Measurements from ENCODE around the gene OXSR1. TPM values are rescaled to one million over a fixed set of nuclear protein-coding genes. Genes with fewer than 3 reads are reported as not detected.
"Not testable (repeated sequence)": the region's sequence is repeated elsewhere in the genome, so short reads cannot be mapped to it uniquely, and the experiment has no call there.

Gene OXSR1
- total RNA-seq, 4 donors from 2014 or later: 28.8 to 48.2 (median 37.6) TPM

DNA sequence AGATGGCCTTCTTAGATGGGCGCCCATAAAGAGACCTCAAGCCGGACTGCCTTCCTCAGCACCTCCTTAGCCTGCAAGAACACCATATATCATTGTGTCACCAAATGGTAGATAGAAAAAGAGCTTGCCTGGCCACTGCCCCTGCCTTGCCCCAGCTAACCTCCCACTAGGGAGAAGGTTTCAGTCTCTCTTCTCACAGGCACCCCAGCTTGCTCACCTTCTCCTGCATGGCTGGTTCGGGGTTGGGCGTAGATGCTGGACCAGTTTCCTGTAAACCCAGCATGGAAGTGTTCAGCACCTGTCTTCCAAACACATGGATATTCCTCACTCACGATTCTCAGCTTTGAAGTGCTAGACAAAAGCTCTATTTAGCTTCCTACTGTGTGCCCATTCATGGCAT is 113.5 kb downstream of the OXSR1 start:
- no peaks in the 10 kb centered on the region for H3K27me3 ChIP-seq

GRCh38 chr3:38281895-38282686 is 116.8 kb downstream of the OXSR1 start, which contains the start of gene SLC22A14:
SLC22A14 (plus strand) TSS chr3:38282294; CDS start chr3:38306027, 23,733 bp downstream.
- 75 to 82% methylated on average over 3 to 12 of the region's 14 CpGs for WGBS, 2 donors
- no peak within 1 kb of the TSS for H3K27ac ChIP-seq

More for the DNA sequence above, 113.5 kb downstream of the OXSR1 start:
- Histone ChIP-seq H3K36me3 (peaks cover 0 to 43% (median 0%) of the 10 kb centered on the region in 3 donors), H3K27ac (no peak overlapping the region), H3K4me3 (no peak overlapping the region), H3K4me1 (peaks cover 0 to 7% (median 0%) of the 10 kb centered on the region in 3 donors), H3K9me3 (no peaks in the 10 kb centered on the region)
- intact Hi-C loops (cut with DNase I): no loop called here
- TF ChIP-seq POLR2A (IDR thresholded peaks at IDR 0.05): no peak
- TF ChIP-seq, protein P1, sequence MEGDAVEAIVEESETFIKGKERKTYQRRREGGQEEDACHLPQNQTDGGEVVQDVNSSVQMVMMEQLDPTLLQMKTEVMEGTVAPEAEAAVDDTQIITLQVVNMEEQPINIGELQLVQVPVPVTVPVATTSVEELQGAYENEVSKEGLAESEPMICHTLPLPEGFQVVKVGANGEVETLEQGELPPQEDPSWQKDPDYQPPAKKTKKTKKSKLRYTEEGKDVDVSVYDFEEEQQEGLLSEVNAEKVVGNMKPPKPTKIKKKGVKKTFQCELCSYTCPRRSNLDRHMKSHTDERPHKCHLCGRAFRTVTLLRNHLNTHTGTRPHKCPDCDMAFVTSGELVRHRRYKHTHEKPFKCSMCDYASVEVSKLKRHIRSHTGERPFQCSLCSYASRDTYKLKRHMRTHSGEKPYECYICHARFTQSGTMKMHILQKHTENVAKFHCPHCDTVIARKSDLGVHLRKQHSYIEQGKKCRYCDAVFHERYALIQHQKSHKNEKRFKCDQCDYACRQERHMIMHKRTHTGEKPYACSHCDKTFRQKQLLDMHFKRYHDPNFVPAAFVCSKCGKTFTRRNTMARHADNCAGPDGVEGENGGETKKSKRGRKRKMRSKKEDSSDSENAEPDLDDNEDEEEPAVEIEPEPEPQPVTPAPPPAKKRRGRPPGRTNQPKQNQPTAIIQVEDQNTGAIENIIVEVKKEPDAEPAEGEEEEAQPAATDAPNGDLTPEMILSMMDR (IDR thresholded peaks at IDR 0.05): no peak
- no peak for DNase-seq
- WGBS, 2 donors: 87 to 97% methylated on average over 5 of the region's 5 CpGs

DNA sequence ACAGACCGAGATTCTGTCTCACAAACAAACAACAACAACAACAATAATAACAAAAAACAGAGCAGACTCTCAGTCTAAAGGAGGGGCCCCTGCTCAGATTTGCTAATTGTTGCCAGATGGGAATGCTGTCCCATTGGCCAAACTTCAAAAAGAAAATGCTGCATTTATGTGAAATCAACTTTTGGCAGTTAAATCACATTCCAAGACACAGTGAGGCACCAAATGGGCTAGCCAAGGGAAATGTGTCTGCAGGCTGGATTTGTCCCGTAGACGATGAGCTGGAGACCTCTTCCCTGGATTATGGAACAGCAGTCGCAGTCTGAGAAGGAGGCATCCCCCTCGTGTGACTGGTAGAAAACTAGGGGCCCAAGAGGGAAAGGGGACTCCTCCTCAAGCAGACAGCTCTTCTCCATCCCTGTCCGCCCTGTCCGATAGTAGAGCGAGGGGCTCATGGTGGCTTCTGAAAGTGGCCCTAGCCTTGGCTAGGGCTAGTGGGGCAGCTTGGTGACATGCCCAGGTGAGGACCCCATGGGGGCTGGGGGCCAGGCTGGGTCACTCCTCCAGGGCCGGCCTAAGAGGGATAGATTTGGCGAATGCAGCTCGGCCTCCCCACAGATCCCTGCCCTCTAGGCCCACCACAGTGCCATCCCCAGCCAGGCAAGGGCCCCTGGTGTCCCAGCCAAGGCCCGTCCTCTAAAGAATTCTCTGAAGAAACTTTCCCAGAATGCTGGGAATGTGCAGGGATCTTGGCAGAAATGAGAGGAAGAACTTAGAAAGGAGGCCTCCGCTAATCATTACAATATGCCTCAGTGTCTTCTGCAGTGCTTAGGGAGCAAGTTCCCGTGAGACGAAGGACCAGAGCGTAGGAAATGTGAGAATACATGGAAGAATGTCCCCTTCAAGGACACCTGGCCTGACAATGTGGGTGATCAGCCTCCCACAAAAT is 118.7 kb downstream of the OXSR1 start:
- DNase-seq: no peak
- WGBS, 2 donors: 77% methylated on average over 10 to 12 of the region's 16 CpGs
- Histone ChIP-seq H3K9me3 (no peaks in the 10 kb centered on the region), H3K27ac (no peak overlapping the region), H3K4me3 (no peak overlapping the region), H3K36me3 (no peaks in the 10 kb centered on the region), H3K27me3 (no peaks in the 10 kb centered on the region), H3K4me1 (peaks cover 0 to 7% (median 0%) of the 10 kb centered on the region in 3 donors)
- intact Hi-C loops (cut with DNase I): no loop called here
- no peak for TF ChIP-seq POLR2A (IDR thresholded peaks at IDR 0.05)
- TF ChIP-seq, protein P1 (IDR thresholded peaks at IDR 0.05): no peak

More at GRCh38 chr3:38281895-38282686, 116.8 kb downstream of the OXSR1 start, which contains the start of gene SLC22A14:
- peaks cover 0 to 7% (median 0%) of the 10 kb centered on the region in 3 donors for H3K4me1 ChIP-seq
- no peaks in the 10 kb centered on the region for H3K27me3 ChIP-seq
- DNase-seq: no peak
- no peak within 1 kb of the TSS for H3K4me3 ChIP-seq
- peaks cover 0 to 11% (median 0%) of the 10 kb centered on the region in 3 donors for H3K36me3 ChIP-seq
- intact Hi-C loops (cut with DNase I): no loop called here
- no peaks in the 10 kb centered on the region for H3K9me3 ChIP-seq
- TF ChIP-seq, protein P1 (IDR thresholded peaks at IDR 0.05): no peak
- TF ChIP-seq POLR2A (IDR thresholded peaks at IDR 0.05): no peak

GRCh38 chr3:38284756-38285150 is 119.4 kb downstream of the OXSR1 start:
- intact Hi-C loops (cut with DNase I): no loop called here
- WGBS, 2 donors: 82 to 90% methylated on average over 6 of the region's 6 CpGs
- no peaks in the 10 kb centered on the region for H3K9me3 ChIP-seq
- H3K27ac ChIP-seq: no peak overlapping the region
- H3K4me1 ChIP-seq: peaks cover 0 to 7% (median 0%) of the 10 kb centered on the region in 3 donors
- no peak for TF ChIP-seq POLR2A (IDR thresholded peaks at IDR 0.05)
- TF ChIP-seq, protein P1 (IDR thresholded peaks at IDR 0.05): no peak
- H3K36me3 ChIP-seq: no peaks in the 10 kb centered on the region
- DNase-seq: no peak
- H3K27me3 ChIP-seq: no peaks in the 10 kb centered on the region
- H3K4me3 ChIP-seq: no peak overlapping the region

DNA sequence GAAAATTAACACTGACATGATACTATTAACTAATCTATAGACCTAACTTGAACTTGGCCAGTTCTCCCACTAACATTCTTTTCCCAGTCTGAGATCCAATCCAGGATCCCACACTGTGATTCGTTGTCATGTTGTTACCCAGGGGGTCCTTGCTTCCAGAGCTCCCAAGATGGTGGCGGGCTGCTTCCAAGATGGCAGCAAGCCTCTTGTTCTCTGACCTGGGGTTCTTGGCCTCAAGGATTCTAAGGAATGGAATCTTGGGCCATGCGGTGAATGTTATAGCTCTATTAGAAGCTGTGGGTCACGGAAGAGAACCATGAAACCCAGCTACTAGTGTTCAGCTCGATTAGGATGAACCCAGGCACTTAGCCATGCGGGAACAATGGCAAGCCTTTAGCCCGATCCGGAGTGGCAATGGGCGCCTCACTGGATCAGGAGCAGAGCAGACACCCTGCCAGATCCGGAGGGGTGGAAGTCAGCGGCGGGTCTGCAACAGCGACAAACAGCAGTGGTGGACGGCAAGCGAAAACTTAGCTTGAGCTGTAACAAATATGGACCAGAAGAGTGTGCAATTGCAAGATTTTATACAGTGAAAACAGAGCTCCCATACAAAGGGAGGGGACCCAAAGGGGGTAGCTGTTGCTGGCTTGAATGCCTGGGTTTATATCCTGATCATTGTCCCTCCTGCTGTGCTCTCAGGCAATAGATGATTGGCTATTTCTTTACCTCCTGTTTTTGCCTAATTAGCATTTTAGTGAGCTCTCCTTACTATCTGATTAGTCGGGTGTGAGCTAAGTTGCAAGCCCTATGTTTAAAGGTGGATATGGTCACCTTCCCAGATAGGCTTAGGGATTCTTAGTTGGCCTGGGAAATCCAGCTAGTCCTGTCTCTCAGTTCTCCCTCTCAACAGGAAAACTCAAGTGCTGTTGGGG is 124.2 kb downstream of the OXSR1 start:
- WGBS, 2 donors: 92 to 93% methylated on average over 13 to 16 of the region's 16 CpGs
- H3K27ac ChIP-seq; H3K36me3 ChIP-seq; DNase-seq; H3K27me3 ChIP-seq; H3K4me3 ChIP-seq; H3K4me1 ChIP-seq; H3K9me3 ChIP-seq; intact Hi-C loops (cut with DNase I): not testable (repeated sequence)

DNA sequence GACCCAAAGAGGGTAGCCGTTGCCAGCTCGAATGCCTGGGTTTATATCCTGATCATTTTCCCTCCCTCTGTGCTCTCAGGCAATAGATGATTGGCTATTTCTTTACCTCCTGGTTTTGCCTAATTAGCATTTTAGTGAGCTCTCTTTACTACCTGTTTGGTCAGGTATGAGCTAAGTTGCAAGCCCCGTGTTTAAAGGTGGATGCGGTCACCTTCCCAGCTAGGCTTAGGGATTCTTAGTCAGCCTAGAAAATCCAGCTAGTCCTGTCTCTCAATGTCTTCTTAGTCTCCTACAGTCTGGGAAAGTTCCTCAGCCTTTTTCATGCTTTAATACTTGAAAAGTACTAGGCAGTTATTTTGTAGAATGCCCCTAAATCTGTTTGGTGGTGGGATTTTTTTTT is 131.7 kb downstream of the OXSR1 start:
- H3K36me3 ChIP-seq; H3K4me3 ChIP-seq; DNase-seq; intact Hi-C loops (cut with DNase I); H3K9me3 ChIP-seq; H3K27me3 ChIP-seq: not testable (repeated sequence)
- H3K27ac ChIP-seq: peak overlapping the region in 2 of 4 donors; percentile 40 to 58
- H3K4me1 ChIP-seq: peaks cover 0 to 18% (median 0%) of the 10 kb centered on the region in 3 donors
- 50 to 53% methylated on average over 4 of the region's 4 CpGs for WGBS, 2 donors

Measured in esophagus squamous epithelium (tissue), 5 donors.